Iris pigment epithelial cell (primary cell): ENCODE data around the gene TTC7B.
"Not testable (repeated sequence)": the region's sequence is repeated elsewhere in the genome, so short reads cannot be mapped to it uniquely, and the experiment has no call there.

ENCODE experiments used
- DNase-seq: peaks from one replicate; pipeline ENCODE4 v3.0.0-alpha.2; 2011; ENCODE audit warnings: low read depth

Gene TTC7B

DNA sequence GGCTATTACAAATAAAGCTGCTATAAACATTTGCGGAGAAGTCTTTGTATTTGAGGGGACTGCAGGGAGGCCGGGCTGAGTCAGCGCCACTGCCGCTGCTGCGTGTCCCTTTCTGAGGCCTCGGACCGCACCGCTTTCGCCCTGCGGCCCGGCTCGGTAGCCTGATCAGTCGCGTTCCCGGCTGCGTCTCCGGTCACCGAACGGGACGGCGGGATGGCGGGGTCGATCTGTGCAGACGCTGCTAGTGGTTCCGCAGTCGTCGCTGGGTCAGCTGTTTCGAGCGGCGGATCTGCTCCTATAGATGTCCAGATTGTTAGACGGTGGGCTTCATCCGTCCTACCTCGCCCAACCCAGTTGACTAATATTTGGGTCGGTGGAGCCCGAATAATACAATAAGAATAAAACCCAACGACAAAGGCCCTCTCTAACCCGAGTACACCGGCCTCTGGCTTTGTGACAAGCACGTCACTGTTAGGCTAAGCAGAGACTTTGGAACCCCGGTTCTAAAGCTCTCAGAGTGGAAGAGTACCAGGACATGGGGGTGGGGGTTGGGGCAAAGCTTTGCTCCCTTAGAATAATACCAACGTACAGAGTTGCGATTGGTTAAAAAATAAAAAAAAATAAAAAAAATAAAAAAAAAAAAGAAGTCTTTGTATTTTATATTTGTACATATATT lies 290.7 kb downstream of the TTC7B start:
- not testable (repeated sequence) for DNase-seq

DNA sequence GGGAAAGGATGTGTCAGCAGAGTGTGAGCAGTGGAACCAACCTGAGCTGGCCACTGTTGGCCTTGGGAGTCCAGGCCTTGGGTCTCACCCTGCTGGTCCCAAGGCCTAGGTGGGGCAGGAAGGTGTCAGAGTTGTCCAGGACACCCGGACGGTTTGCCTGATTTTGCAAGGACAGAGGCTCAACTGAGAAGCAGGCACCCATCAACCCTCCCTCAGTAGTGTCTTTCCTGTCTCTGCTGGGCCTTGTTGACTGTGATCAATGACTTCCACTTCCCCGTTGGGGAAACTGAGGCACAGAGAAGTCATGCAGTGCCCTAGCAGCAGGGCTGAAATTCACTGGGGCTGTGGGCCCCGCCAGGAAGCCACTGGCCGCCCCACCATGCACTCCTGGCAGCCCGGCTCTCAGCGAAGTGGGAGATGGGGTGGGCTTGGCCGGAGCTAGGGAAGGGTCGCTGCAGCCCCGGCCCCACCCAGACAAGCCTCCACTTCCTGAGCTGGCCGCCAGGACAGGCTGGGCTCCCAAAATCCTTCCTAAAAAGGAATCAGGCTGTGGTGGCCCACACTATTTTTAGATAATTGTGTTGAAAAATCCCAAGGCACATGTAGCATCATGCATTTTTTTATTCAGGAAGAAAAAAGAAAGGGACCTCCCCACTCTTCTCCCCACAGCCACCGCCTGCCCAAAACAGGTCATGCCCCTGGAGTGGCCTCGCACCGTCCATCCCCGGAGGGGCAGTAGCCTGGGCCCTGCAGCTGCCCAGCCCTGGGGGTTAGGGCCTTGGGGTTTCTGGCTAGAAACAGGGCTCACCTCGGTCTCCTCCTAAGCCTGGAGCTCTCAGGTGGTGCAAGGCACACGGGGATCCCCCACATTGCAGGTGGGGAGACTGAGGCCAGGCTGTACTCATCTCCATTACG lies 292.0 kb downstream of the TTC7B start:
- DNase-seq: no peak

DNA sequence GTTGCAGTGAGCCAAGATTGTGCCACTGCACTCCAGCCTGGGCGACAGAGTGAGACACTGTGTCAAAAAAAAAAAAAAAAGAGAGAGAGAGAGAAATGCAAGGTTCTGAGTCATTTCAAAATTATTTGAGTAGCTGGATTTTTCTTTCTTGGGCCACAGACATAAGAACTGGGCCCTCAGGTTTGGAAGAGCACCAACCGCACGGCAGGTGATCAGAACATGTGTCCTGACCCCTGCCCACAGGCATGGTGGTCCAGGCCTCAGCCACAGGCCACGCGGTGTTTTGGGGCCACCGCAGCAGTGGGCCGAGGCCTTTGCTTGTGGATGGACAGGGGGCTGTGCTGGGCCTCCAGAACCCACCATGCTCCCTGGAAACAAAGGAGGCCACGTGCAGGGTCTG lies 292.7 kb downstream of the TTC7B start:
- peak; percentile 62 for DNase-seq

DNA sequence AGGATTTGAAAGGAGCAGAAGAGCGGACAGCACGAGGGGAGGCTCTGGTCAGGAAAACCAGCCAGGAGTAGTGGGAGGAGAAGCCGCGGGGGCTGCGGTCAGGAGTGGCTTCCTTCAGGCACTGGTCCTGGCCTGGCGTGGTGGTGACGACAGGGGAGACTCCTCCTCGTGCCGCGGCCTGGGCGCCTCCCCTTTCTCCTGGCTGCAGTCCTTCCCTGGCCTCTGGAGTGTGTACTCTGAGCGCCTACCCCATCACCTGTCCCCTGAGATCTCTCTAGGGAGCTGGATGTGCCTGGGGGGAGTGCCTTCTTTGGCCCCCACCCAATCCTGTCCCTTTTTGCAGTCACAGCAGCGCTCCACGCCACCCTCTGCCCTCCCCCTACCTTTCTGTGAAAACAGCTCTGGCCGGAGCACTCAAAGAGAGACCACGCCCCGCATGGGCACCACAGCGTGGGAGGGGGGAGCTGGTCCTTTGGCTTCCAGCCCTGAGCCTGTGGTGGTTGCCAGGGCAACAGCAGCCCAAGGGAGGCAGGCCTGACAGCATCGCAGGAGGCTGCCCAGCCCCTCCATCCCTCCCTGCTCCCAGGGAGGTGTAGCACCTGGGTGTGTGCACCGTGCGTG lies 293.5 kb downstream of the TTC7B start:
- peak; percentile 30 for DNase-seq

DNA sequence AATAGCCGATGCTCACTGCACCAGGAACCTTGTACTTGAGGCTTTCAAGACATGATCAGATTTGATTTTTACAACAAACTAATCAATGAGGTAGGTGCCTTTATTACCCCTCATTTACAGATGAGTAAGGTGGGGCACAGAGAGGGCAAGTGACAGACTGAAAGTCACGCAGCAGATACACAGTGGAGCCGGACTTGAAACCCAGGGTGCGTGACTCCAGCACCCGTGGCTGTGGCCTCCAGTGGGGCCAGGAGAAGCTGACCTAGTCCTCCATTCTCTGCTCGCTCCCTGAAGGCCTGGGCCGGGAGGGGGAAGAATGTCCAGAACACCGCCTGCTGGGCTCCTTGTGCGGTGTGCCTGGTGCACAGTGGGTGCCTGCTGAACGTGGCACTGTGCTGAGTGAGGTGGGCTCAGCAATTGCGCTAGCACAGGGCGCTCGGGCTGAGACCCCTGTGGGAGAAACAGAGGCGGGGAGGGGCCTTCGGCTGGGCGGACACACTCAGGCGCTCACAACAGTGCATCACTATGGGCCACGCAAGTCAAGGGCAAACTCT lies 294.2 kb downstream of the TTC7B start:
- DNase-seq: no peak

DNA sequence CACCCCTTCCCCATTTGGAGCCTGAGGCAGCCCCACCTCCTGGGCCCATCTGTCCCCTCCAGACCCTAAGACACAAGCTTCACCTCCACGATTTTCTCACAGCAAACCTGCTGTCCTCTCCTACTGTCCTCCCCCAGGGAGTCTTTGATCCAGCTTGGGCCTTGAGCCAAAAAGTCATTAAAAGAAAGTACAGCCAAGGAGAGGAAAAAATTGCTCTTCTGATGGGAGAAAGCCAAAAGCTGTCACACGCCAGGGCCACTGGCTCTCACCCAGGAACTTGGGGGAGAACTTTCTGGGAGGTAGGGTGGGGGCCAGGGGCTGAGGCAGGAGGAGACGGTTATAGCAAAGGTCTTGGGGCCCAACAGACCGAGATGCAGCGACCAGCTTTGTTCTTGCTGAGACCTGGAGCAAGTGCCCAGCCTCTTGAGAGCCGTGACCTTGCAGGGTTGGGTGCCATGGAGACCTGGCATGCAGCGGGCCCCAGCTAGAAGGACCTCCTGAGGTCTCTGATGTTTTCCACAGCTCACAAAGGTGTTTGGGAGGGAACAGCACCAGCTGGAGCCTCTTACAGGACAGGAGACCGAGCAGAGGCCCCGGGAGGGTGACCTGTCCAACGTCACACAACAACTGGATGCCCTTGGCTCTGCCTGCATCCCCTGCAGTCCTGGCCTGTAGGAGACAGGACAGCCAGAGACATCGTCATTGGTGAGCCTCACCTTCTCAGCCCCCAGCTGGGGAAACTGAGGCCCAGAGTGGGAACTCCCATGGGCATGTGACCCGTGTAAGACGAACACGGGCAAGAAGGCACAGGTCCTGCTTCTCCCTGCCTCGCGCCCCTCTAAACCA lies 294.9 kb downstream of the TTC7B start:
- peak; percentile 33 for DNase-seq

DNA sequence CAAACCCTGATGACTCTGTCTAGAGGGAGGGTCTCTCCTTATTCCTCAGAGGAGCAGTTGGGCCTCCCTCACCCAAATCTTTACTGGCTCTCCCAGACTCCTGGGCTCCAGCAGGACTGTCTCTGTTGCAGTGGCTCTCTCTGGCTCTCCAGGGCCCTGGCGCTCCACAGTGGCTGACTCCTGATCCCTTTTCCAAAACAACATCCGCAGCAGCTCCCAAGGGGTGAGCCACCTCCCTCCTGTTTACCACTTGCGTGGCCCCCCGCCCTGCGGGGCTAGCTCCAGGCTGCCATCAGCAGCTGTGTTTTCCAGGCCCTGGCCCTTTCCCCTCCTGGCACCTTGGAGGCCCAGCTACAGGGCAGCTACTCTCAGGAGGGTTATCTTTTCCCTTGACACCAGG lies 295.9 kb downstream of the TTC7B start:
- DNase-seq: no peak

DNA sequence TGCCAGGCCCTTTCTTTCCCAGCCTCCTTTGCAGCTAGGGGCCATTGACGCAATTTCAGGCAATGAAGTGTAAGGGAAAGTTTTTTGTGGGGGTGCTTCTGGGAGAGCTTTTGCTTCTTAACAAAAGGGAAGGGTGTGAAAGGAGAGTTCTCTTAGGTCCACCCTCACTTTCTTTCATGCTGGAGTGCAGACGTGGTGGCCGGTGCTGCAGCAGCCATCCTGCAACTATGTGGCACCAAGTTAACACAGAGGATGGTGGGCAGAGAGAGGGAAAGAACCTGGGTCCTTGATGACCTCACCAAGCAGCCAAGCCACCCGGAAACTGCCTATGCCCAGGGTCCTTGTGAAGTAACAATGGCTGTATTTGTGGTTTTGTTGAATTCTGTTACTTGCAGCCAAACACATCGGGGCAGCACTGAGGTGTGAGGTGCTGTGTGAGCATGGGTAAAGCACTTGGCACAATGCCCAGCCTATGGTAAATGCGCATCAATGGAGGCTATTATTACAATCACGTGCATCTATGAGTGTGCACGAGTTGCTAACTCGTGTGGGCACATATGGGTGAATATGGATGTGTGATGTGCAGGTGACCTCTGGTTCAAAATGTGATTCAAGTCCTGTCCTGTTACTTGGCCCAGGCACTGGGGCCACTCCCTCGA lies 296.8 kb downstream of the TTC7B start:
- DNase-seq: no peak

DNA sequence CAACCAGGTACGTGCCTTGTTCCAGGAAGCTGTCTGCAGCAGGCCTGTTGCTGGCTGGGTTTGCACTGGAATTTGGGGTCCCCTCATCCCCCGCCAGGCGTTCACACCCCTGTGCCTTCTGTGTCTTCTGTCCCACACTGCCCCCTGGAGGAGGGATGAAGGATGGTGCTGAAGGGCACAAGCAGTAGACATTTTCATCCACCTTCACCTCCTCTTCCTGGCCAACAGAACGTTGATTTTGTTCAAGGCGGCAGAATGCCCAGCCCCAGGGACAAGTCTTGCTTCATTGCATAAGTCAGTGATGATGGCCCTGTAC lies 297.3 kb downstream of the TTC7B start:
- peak; percentile 21 for DNase-seq

DNA sequence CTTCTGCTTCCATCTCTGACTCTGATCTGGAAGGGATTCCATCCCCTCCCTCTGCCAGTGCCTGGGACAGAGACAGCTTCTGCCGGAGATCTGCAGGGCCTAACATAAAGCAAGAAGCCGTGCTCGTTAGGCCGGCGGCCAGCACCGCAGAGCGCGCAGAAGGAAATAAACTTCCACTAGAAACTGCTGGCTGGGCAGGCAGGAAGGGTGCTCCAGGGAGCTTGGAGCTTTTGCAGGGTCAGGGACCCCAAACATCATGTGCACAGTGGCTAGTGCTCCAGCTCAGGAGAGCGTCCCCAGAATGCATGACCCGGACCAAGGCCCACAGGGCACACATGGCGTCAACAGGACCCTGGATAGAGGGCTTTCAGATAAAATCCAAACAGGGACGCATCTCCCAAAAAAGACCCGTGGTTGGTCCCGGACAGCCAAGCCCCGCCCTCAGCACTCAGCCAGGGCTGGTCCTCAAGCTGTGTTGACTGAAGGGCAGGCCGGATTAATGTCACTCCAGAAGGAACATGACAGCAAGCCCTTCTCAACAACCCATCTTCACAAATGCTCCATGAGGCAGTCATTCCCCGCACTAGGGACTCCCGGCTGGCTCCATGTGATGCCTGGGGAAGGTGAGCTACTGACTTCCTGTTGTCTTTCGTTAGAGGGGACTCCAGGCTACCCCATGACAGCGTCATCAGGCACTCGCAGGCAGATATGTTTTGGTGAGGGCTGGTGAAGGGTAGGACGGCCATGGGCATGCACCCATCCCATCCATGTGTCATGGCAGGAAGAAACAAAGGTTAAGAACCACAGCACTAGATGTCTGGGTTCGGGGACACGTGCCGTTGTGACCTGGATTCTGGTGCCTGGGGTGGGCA lies 297.9 kb downstream of the TTC7B start:
- no peak for DNase-seq

DNA sequence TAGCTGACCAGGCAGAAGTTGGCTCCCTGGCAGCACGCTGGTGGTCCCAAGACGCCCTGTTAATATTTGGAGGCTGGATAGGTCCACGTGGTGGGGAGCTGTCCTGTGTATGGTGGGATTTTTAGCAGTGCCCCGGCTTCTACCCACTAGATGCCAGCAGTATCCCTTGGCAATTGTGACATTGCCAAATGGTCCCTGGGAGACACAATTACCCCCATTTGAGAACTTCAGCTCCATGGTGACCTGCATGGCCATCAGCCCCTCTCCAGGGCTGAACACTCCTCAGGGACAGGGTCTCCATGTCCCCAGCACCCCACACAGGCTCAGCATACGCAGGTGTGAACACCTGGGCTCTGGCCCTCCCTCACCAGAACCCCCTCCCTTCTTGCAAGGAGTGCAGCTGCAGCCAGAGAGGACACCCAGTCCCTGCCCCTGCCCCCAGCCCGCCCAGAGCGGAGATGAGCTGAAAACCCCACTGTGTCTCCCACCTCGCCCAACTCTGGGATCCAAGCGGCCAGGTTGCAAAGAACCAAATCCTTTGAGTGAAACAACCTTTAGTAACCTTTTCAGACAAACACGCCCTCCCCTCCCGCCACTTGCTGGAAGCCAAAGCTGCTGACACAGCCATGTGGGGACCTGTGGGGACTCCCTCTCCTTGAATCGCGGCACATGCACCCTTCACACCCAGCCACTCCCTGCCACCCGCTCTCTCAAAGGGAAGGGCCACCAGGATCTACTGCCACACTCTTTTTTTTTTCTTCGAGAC lies 299.0 kb downstream of the TTC7B start:
- DNase-seq: no peak

DNA sequence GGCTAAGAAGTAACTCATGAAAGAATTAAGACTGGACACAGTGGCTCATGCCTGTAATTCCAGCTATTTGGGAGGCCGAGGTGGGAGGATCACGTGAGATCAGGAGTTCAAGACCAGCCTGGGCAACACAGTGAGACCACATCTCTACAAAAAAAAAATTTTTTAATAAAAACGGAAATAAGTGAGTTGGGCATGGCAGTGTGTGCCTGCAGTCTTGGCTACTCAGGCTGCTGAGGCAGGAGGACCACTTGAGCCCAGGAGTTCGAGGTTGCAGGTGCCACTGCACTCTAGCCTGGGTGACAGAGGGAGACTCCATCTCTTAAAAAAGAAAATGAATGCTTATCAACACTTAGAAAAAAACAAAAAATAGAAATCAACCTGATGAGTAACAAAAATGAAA lies 301.7 kb downstream of the TTC7B start:
- DNase-seq: no peak

DNA sequence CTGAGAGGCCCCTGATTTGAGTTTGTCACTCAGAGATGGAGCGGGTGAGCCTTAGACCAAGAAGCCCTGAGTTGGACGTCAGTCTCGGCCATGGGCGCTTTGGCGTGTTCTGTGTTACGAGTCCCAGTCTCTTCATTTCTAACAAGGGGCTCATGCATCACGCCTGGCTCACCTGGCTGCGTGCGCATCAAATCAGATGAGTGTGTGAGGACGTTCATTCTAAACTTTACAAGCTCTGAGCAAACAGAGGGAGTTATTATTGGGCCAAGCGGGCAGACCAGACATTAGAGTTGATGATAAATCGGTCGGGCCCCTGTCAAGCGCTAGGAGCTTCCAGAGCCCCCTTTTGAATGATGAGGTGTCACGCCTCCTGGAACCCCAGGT lies 302.2 kb downstream of the TTC7B start:
- DNase-seq: no peak

DNA sequence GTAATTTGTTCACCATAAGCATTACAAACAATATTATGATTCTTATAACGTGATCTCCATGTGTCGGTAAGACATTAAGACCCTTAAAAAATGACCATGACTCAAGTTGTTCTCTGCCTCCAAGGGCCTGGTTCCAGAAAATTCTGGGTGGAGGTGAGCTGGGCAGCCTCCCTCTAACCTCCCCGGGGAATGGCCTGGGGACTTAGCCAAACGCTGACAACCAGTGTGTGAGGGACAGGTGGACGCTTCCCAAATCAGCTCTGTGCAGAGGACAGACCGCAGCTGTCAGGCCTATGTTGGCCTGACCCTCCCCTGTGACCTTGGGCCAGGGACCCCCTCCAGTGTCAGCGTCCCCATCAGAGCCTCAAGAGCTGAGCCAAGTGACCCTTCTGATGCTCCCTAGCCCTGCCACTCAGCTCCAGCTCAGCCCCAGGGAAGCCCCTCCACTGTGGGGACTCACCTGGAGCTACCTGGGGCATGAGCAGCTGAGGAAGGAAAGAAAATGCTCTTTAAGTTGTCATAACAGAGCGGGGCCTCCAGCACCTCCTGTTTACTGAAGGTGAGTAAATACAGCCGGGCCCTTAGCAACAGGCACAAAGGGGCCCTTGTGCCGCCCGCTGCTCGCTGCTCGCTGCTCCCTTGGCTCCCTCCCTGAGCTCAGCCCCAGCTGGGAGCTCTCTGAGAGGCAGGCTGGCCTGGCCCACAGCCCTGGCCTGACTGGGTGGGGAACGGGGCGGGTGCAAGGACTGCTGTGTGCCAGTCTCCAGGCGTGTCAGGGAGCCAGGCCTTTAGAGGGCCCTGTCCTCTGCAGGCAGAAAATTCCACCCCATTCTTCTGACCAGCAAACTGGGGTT lies 302.8 kb downstream of the TTC7B start:
- no peak for DNase-seq

DNA sequence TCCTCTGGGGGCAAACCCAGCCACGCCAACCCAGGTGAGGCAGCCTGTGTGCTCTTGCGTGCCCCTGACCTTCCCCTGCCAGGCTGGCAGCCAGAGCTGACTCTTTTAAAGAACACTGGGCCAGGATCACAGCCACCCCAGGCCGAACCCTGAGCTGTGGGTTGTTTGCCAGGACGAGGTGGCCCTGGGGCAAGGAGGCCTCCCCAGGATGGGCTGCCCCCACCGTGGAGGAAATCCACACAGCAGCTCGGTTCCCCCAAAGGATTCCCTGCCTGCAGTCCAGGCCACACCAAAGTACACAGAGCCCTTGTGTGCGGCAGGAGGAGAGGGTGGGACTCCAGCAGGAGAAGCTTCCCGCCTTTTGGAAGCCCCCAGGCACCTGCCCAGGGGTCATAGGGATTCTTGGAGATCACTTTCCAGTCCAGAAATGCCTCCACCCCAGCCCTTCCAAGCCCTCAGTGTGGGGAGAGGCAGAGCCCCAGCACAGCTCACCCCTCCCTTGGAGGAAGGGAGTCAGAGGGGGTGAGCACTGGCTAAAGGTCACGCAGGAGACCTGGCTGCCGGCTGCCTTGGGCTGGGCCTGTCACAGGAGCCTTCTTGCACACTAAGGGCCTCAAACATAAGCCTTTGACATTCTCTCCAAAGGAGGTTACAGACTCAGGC lies 303.8 kb downstream of the TTC7B start:
- no peak for DNase-seq

DNA sequence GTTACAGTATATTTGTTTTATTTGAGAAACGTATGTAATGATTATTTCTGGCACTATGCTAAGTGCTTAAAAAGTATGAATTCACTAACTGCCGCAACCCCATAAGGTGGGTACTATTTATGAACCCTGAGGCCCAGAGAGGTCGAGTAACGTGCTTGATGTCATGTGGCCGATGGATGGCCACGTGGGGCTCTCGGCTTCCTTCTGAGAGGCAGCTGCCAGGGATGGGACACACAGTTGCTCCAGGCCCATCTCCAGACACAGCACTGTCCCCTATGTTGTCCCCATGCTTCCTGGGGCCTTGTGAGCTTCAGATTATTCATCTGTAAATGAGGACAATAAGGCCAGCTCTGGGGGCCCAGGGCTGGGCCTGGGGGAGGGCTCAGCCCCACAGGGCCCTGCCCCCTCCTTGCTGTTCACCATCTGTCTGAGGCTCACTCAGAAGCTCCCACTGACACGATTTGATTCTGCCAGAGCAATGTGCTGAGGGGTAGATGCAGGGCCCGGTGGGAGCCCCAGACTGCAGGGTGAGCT lies 304.4 kb downstream of the TTC7B start:
- DNase-seq: no peak

DNA sequence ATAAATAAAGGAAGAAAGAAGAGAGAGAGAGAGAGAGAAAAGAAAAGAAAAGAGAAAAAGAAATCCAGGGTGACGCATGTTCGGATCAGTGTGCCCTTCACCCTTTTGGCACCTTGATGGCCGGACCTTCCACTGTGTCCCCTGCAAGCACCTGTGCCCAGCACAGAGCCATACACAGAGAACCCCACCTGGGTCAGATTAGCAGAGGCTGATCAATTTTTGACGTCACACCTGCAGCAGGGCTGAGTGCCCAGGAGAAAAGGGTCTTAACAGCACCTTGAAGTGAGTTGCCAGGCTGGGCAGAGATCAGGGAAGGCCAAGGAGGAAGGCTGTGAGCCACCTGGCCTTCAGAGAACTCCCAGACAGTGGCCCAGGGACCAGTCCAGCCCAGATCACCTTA lies 305.0 kb downstream of the TTC7B start:
- no peak for DNase-seq

DNA sequence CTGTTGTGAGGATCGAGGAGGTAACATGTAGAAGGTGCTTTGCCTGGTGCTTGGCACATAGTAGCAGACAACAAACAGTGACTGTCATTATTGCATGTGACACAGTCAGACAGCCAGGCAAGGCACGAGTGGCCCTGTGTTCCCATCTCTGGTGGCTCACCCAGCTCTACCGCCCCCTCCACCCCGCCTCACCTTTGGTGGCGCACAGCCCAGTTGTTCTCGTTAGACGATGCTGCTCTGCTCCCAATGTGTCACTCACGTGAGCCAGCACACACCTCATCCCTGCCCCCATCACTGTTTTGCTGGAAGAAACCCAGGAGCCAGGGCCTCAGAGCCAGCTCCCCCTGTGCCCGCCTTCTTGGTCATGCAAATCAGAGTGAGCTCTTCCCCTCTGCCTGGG lies 306.1 kb downstream of the TTC7B start:
- no peak for DNase-seq
